UCSD-AML1 (cell line): Measurements from ENCODE around the gene EIF5AL1.
A peak's percentile ranks its signal among the peaks of the same experiment; 100 is the strongest.
"Not testable (repeated sequence)": the region's sequence is repeated elsewhere in the genome, so short reads cannot be mapped to it uniquely, and the experiment has no call there.

ENCODE experiments used
- DNase-seq: peaks from one replicate; lab custom pipeline; 2025; ENCODE audit not compliant: unreplicated experiment; lab: John Stamatoyannopoulos, UW

Gene EIF5AL1

GRCh38 chr10:79555354-79556309, 43.3 kb downstream of the EIF5AL1 start:
- no peak for DNase-seq

- not testable (repeated sequence) for DNase-seq
These were observed 44.6 kb downstream of the EIF5AL1 start for GRCh38 chr10:79556961-79557360.

- no peak for DNase-seq
These were observed 47.4 kb downstream of the EIF5AL1 start for GRCh38 chr10:79559726-79560125.

GRCh38 chr10:79560160-79560709, 47.9 kb downstream of the EIF5AL1 start, which contains the start of gene SFTPA2:
TSS of gene SFTPA2 (minus strand) at chr10:79560407. CDS start at chr10:79559483, 924 bp downstream.
- no peak for DNase-seq

- no peak for DNase-seq
These were observed 48.9 kb downstream of the EIF5AL1 start for GRCh38 chr10:79561257-79561656.

GRCh38 chr10:79562135-79562756, 49.9 kb downstream of the EIF5AL1 start:
- peak; percentile 59 for DNase-seq

GRCh38 chr10:79563426-79563825, 51.1 kb downstream of the EIF5AL1 start:
- DNase-seq = no peak
